Psoas muscle (tissue), 8 donors: Measurements from ENCODE around the gene HCN3. TPM values are rescaled to one million over a fixed set of nuclear protein-coding genes. Genes with fewer than 3 reads are reported as not detected.
A peak's percentile ranks its signal among the peaks of the same experiment; 100 is the strongest.
"Not testable (repeated sequence)": the region's sequence is repeated elsewhere in the genome, so short reads cannot be mapped to it uniquely, and the experiment has no call there.

Experiments used
- ATAC-seq, 4 donors: fragments of 200-7000 bp; cut with Tn5 transposase; one replicate each; pipeline ENCODE4 v1.9.1; 2020; ENCODE audit warnings: moderate library complexity in 3 of 4, mild to moderate bottlenecking in 2 of 4
- DNase-seq, 2 donors: peaks; one replicate each; pipeline ENCODE4 v3.0.0-alpha.2; 2020
- H3K27ac ChIP-seq: fragments of 200-600 bp; one replicate; pipeline ENCODE4 v1.8.0; 2022
- H3K27me3 ChIP-seq, 3 donors: fragments of 200-600 bp in 1 of 3; one replicate each; pipeline versions ENCODE4 v1.6.1 to v1.8.0; 2013 to 2022; ENCODE audit warnings: low read length in 2 of 3, mild to moderate bottlenecking in 2 of 3, moderate library complexity in 1 of 3; ENCODE audit not compliant: insufficient read depth in 3 of 3
- H3K36me3 ChIP-seq, 2 donors: fragments of 200-600 bp in 1 of 2; one replicate each; pipeline versions ENCODE4 v1.6.1 to v1.8.0; 2013 to 2022; ENCODE audit warnings: low read depth in 1 of 2, mild to moderate bottlenecking in 1 of 2, moderate library complexity in 1 of 2; ENCODE audit not compliant: insufficient read depth in 1 of 2
- H3K4me1 ChIP-seq: fragments of 200-600 bp; one replicate; pipeline ENCODE4 v1.8.0; 2022
- H3K4me3 ChIP-seq: fragments of 200-600 bp; one replicate; pipeline ENCODE4 v1.8.0; 2022; ENCODE audit warnings: mild to moderate bottlenecking
- H3K9me3 ChIP-seq: fragments of 200-600 bp; one replicate; pipeline ENCODE4 v1.8.0; 2022
- WGBS, 3 donors: extraction: QIAGEN DNeasy Blood & Tissue Kit; methylation state at CpG; one replicate each; pipeline versions ENCODE4 v1.1.6 to v1.1.7; 2013; 5-methylcytosine and 5-hydroxymethylcytosine counted together
- intact Hi-C, 2 donors: fragments of 100-400 bp; cut with DNase I; formaldehyde crosslinking; loops; one replicate each; pipeline versions ENCODE4 v1.11.0 to v1.14.2; 2022
- polyA plus RNA-seq, 3 donors: library from polyadenylated mRNA; stranded (reverse); fragments of 200-250 nt; gene quantifications; one replicate each; pipeline ENCODE4 v1.2.3, GENCODE V29; 2013
- total RNA-seq, 4 donors: library from RNA; stranded (reverse); fragmentation: NEBNext Ultra II Directional in 2 of 4; extraction: Animal tissue kit (Norgen Biotek cat#: 25700) in 2 of 4; gene quantifications; one replicate each; pipeline versions ENCODE4 v1.2.1 to v1.2.4, GENCODE V29; 2021 to 2023
- TF ChIP-seq, protein P1 (sequence below): fragments of 200-600 bp; IDR thresholded peaks from one replicate; pipeline ENCODE4 v1.8.0; 2022; ENCODE audit warnings: antibody characterized with exemption
- donor health status: healthy with polysubstance abuse.
- donor health status: DM: no; HTN: no; CAD: no; lungs with moderate emphysema.
- donor health status: Bipolar disorder and iron deficiency.
- donor health status: healthy.
- donor health status: DM: yes; HTN: yes; CAD: no.
- donor health status: DM: no; HTN: no; CAD: no.
- donor health status: DM: no; HTN: no; CAD: no.
- donor health status: DM: yes; HTN: yes; CAD: no.

The HCN3 gene
- total and polyA plus RNA-seq, 7 donors, result 0.27 to 0.97 (median 0.45) TPM; not detected in 1

GRCh38 chr1:155244368-155245162 is 32.7 kb upstream of the HCN3 start:
- H3K4me1 ChIP-seq, result peaks cover 16% of the 10 kb centered on the region
- peak overlapping the region; percentile 69 for H3K4me3 ChIP-seq
- peaks cover 0 to 23% of the 10 kb centered on the region in 2 donors for H3K36me3 ChIP-seq
- TF ChIP-seq, protein P1, sequence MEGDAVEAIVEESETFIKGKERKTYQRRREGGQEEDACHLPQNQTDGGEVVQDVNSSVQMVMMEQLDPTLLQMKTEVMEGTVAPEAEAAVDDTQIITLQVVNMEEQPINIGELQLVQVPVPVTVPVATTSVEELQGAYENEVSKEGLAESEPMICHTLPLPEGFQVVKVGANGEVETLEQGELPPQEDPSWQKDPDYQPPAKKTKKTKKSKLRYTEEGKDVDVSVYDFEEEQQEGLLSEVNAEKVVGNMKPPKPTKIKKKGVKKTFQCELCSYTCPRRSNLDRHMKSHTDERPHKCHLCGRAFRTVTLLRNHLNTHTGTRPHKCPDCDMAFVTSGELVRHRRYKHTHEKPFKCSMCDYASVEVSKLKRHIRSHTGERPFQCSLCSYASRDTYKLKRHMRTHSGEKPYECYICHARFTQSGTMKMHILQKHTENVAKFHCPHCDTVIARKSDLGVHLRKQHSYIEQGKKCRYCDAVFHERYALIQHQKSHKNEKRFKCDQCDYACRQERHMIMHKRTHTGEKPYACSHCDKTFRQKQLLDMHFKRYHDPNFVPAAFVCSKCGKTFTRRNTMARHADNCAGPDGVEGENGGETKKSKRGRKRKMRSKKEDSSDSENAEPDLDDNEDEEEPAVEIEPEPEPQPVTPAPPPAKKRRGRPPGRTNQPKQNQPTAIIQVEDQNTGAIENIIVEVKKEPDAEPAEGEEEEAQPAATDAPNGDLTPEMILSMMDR, result peak; percentile 28
- DNase-seq (peak; percentile 97 to 98), ATAC-seq (peak; percentile 93 to 95 (median 94))
- intact Hi-C loops, result no loop called here
- H3K27me3 ChIP-seq, result no peaks in the 10 kb centered on the region
- H3K27ac ChIP-seq, result peak overlapping the region; percentile 91
- WGBS, 3 donors, result 0% methylated on average over 49 to 53 of the region's 53 CpGs
- no peaks in the 10 kb centered on the region for H3K9me3 ChIP-seq

GRCh38 chr1:155245163-155245524 is 32.1 kb upstream of the HCN3 start:
- H3K27ac ChIP-seq, result peak overlapping the region; percentile 91
- peak overlapping the region; percentile 69 for H3K4me3 ChIP-seq
- intact Hi-C loops, result no loop called here
- WGBS, 3 donors, result 48 to 57% (median 53%) methylated on average over 8 of the region's 8 CpGs
- TF ChIP-seq, protein P1, result no peak
- ATAC-seq, result peak; percentile 1 to 5 (median 2)
- no peaks in the 10 kb centered on the region for H3K27me3 ChIP-seq
- peaks cover 0 to 23% of the 10 kb centered on the region in 2 donors for H3K36me3 ChIP-seq
- DNase-seq, result no peak
- H3K9me3 ChIP-seq, result no peaks in the 10 kb centered on the region
- peaks cover 16% of the 10 kb centered on the region for H3K4me1 ChIP-seq

DNA sequence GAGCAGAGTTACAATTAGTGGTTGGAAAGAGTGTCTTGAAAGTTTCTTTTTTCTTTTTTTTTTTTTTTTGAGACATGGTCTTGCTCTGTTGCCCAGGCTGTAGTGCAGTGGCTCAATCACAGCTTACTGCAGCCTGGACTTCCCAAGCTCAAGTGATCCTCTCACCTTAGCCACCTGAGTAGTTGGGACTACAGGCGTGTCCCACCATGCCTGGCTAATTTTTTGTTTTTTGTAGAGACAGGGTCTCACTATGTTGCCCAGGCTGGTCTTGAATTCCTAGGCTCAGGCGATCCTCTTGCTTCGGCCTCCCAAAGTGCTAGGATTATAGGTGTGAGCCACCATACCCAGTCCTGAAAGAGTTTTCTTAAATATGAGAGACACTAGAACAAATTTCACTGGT is 30.5 kb upstream of the HCN3 start:
- H3K27ac ChIP-seq, H3K9me3 ChIP-seq, ATAC-seq, DNase-seq, intact Hi-C loops, H3K4me3 ChIP-seq, H3K27me3 ChIP-seq: not testable (repeated sequence)
- WGBS, 3 donors, result 95 to 98% (median 96%) methylated on average over 3 of the region's 3 CpGs
- Histone ChIP-seq H3K4me1 (peaks cover 16% of the 10 kb centered on the region), H3K36me3 (peaks cover 0 to 23% of the 10 kb centered on the region in 2 donors)

DNA sequence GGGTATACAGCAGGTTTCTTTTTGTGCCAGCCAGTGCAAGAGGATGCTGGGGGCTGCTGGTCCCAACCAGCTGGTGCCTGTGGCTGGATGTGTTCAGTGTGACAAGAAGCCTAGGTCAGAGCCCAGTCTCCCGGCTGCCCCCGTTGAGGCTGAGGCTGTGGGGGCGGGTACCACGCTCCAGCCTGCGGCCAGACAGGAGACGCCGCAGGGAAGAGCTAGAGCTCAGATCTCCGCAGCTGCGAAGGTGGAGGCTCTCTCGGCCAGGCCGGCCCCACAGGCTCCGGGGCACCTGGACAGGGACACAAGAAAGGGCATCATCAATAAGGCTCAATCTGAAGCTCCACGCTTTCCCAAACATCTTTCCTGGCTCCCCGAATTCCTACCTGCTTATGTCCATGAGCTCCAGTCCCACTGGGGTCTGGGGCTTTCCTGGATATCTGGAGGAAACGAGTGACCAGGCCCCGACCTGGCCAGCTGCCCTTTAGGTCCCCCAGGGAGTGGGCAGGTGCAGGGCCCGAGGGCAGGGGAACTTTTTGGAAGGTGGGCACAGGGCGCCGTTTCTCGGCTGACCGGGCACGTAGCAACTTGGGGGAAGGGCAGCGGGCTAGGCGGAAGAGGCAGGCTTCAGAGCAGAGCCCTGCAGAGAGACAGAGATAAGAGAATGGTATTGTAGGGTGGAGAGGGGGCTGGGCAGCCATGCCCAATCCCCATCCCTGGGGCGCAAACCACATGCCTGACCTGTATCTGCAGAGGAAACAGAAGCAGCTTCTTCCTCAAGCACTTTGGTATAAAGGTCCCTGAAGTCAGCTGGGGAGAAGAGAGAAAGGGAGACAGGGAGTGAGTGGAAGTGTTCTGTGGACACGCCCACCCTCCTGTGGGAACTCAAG is 29.4 kb upstream of the HCN3 start:
- intact Hi-C loops, result no loop called here
- no peak overlapping the region for H3K27ac ChIP-seq
- H3K27me3 ChIP-seq, result no peaks in the 10 kb centered on the region
- peaks cover 16% of the 10 kb centered on the region for H3K4me1 ChIP-seq
- TF ChIP-seq, protein P1, result no peak
- H3K9me3 ChIP-seq, result no peaks in the 10 kb centered on the region
- peaks cover 0 to 23% of the 10 kb centered on the region in 2 donors for H3K36me3 ChIP-seq
- no peak for DNase-seq
- 86 to 89% (median 88%) methylated on average over 26 of the region's 26 CpGs for WGBS, 3 donors
- no peak overlapping the region for H3K4me3 ChIP-seq
- ATAC-seq, result no peak

DNA sequence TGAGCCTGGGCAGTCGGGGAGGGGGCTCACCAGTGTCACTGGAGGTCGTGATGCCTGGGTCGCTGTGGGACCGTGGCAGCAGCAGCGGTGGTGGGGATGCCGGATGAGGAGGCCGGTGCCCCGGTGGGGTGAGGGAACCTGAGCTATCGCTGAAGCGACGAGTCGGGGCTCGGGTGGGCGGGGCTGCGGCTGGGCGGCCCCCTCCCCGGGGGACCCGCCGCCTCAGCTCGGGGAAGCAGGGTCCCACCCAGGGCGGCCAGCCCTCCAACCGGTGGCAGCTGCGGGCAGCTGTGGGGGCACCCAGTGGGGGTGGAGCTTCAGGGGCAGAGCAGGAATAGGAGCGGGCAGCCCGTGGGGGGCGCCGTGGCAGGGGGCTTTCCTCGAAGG is 27.0 kb upstream of the HCN3 start:
- H3K9me3 ChIP-seq, result no peaks in the 10 kb centered on the region
- ATAC-seq (no peak), DNase-seq (no peak)
- TF ChIP-seq, protein P1, result no peak
- intact Hi-C loops, result loop anchor here (1.0 to 5.0 kb wide), 4 partner anchors 72 to 342 kb away; partner anchors contain the start of gene RUSC1 (in 1 of the 2)
- peaks cover 0 to 23% of the 10 kb centered on the region in 2 donors for H3K36me3 ChIP-seq
- H3K4me1 ChIP-seq, result peaks cover 15% of the 10 kb centered on the region
- H3K4me3 ChIP-seq, result peak overlapping the region; percentile 40
- no peak overlapping the region for H3K27ac ChIP-seq
- 30 to 36% (median 35%) methylated on average over 17 to 28 of the region's 28 CpGs for WGBS, 3 donors
- H3K27me3 ChIP-seq, result no peaks in the 10 kb centered on the region
